Measurements from ENCODE around the gene PRSS2.

- TF ChIP-seq CTCF (IDR thresholded peaks at IDR 0.05) (no peak), NFE2L1 (CRISPR knock-in tag; IDR thresholded peaks at IDR 0.05) (no peak)
Observed at GRCh38 chr7:142796501-142797390, 26.0 kb downstream of the PRSS2 start.
